MM.1S (cell line): Measurements from ENCODE around the gene DNMT3B.

Source experiments
- DNase-seq: peaks from one replicate; pipeline ENCODE4 v3.0.0-alpha.2; 2015
- H2AFZ ChIP-seq: fragments of 300-600 bp; sonication (generic); 2 replicates; pipeline ENCODE4 v1.6.0; 2016; ENCODE audit warnings: antibody characterized with exemption, low read length
- H3F3A ChIP-seq: fragments of 300-600 bp; sonication (generic); 2 replicates; pipeline ENCODE4 v1.6.1; 2016; ENCODE audit warnings: mild to moderate bottlenecking, antibody characterized with exemption, low read length, moderate library complexity, mixed read lengths; ENCODE audit not compliant: insufficient read depth
- H3K27ac ChIP-seq: fragments of 300-600 bp; sonication (generic); 2 replicates; pipeline ENCODE4 v1.5.1; 2016; ENCODE audit warnings: mild to moderate bottlenecking, low read length
- H3K27me3 ChIP-seq: fragments of 300-600 bp; sonication (generic); replicated peaks from 2 replicates; pipeline ENCODE4 v1.6.0; 2016; ENCODE audit warnings: low read length; ENCODE audit not compliant: insufficient read depth
- H3K36me3 ChIP-seq: fragments of 300-600 bp; sonication (generic); replicated peaks from 2 replicates; pipeline ENCODE4 v1.6.1; 2016; ENCODE audit warnings: mild to moderate bottlenecking, low read length, mixed read lengths; ENCODE audit not compliant: insufficient read depth
- H3K4me1 ChIP-seq: fragments of 300-600 bp; sonication (generic); 2 replicates; pipeline ENCODE4 v1.6.1; 2016; ENCODE audit warnings: low read length, mixed read lengths
- H3K4me2 ChIP-seq: fragments of 300-600 bp; sonication (generic); 2 replicates; pipeline ENCODE4 v1.6.0; 2016; ENCODE audit warnings: low read depth, low read length
- H3K4me3 ChIP-seq: fragments of 300-600 bp; sonication (generic); 2 replicates; pipeline ENCODE4 v1.5.1; 2016; ENCODE audit warnings: low read length, mixed read lengths
- H3K79me2 ChIP-seq: fragments of 300-600 bp; sonication (generic); 2 replicates; pipeline ENCODE4 v1.6.1; 2016; ENCODE audit warnings: mixed run types, low read length, mixed read lengths
- H3K9ac ChIP-seq: fragments of 300-600 bp; sonication (generic); 2 replicates; pipeline ENCODE4 v1.6.1; 2016; ENCODE audit warnings: low read length, mixed read lengths
- H3K9me2 ChIP-seq: fragments of 300-600 bp; sonication (generic); replicated peaks from 2 replicates; pipeline ENCODE4 v1.6.1; 2016; ENCODE audit warnings: mild to moderate bottlenecking, low read length, mixed read lengths; ENCODE audit not compliant: insufficient read depth
- H3K9me3 ChIP-seq: fragments of 300-600 bp; sonication (generic); replicated peaks from 2 replicates; pipeline ENCODE4 v1.6.1; 2016; ENCODE audit warnings: mild to moderate bottlenecking, low read length, mixed read lengths; ENCODE audit not compliant: insufficient read depth
- H4K20me1 ChIP-seq: fragments of 300-600 bp; sonication (generic); 2 replicates; pipeline ENCODE4 v1.6.1; 2016; ENCODE audit warnings: mild to moderate bottlenecking, low read length, moderate library complexity, mixed read lengths; ENCODE audit not compliant: insufficient read depth
- CTCF ChIP-seq: fragments of 300-600 bp; sonication (generic); IDR thresholded peaks from 2 replicates; pipeline ENCODE4 v1.5.1; 2016; ENCODE audit warnings: antibody characterized with exemption, low read length, mixed read lengths
- EZH2 ChIP-seq: fragments of 300-600 bp; sonication (generic); optimal IDR thresholded peaks from 2 replicates; pipeline ENCODE3; 2017; ENCODE audit warnings: low read depth, mild to moderate bottlenecking, antibody characterized with exemption, low read length, mixed read lengths
- EZH2phosphoT487 ChIP-seq: fragments of 300-600 bp; sonication (generic); IDR thresholded peaks from 2 replicates; pipeline ENCODE4 v1.6.1; 2018; ENCODE audit warnings: antibody characterized with exemption, low read length

Gene DNMT3B

GRCh38 chr20:32846852-32847251, 84.7 kb downstream of the DNMT3B start:
- peaks cover 41% of the 10 kb centered on the region for H3K79me2 ChIP-seq
- TF ChIP-seq EZH2phosphoT487 (no peak), CTCF (no peak)
- no peaks in the 10 kb centered on the region for H3K4me1 ChIP-seq
- no peaks in the 10 kb centered on the region for H3F3A ChIP-seq
- no peak overlapping the region for H3K27ac ChIP-seq
- H3K4me3 ChIP-seq: no peak overlapping the region
- H4K20me1 ChIP-seq: no peaks in the 10 kb centered on the region; the same call in 1 of the 2 replicates
- H3K9me2 ChIP-seq: no peaks in the 10 kb centered on the region
- DNase-seq: no peak
- H3K9ac ChIP-seq: no peak overlapping the region
- H3K9me3 ChIP-seq: no peaks in the 10 kb centered on the region
- H3K36me3 ChIP-seq: peaks cover 7% of the 10 kb centered on the region; the same call in 1 of the 2 replicates
- H2AFZ ChIP-seq: no peak overlapping the region
- H3K27me3 ChIP-seq: no peaks in the 10 kb centered on the region
- no peak overlapping the region for H3K4me2 ChIP-seq

- Histone ChIP-seq H3F3A (no peaks in the 10 kb centered on the region), H3K4me2 (no peak overlapping the region), H4K20me1 (no peaks in the 10 kb centered on the region; the same call in 1 of the 2 replicates), H3K4me1 (no peaks in the 10 kb centered on the region), H3K9ac (no peak overlapping the region), H3K4me3 (no peak overlapping the region), H3K27me3 (no peaks in the 10 kb centered on the region), H3K9me3 (no peaks in the 10 kb centered on the region), H3K79me2 (peaks cover 32% of the 10 kb centered on the region), H3K9me2 (no peaks in the 10 kb centered on the region), H2AFZ (no peak overlapping the region), H3K36me3 (peaks cover 7% of the 10 kb centered on the region; the same call in 1 of the 2 replicates), H3K27ac (no peak overlapping the region)
- DNase-seq: no peak
- TF ChIP-seq CTCF (no peak), EZH2 (no peak), EZH2phosphoT487 (no peak)
Measured at GRCh38 chr20:32847964-32848363, 85.8 kb downstream of the DNMT3B start.

- no peak overlapping the region for H3K9ac ChIP-seq
- no peak for DNase-seq
- H3K36me3 ChIP-seq: peaks cover 7% of the 10 kb centered on the region; the same call in 1 of the 2 replicates
- H3K27me3 ChIP-seq: no peaks in the 10 kb centered on the region
- no peak overlapping the region for H3K4me3 ChIP-seq
- no peak for TF ChIP-seq CTCF
- no peak for TF ChIP-seq EZH2
- no peak for TF ChIP-seq EZH2phosphoT487
- no peaks in the 10 kb centered on the region for H4K20me1 ChIP-seq
- no peaks in the 10 kb centered on the region for H3K9me3 ChIP-seq
- no peak overlapping the region for H3K27ac ChIP-seq
- H3K4me1 ChIP-seq: no peaks in the 10 kb centered on the region
- no peak overlapping the region for H2AFZ ChIP-seq
- H3K79me2 ChIP-seq: peaks cover 23% of the 10 kb centered on the region
- H3K4me2 ChIP-seq: no peak overlapping the region
- H3F3A ChIP-seq: no peaks in the 10 kb centered on the region
- H3K9me2 ChIP-seq: no peaks in the 10 kb centered on the region
Measured at GRCh38 chr20:32848846-32849245, 86.7 kb downstream of the DNMT3B start.
